Mesenchymal stem cell (in vitro differentiated cells and primary cell): ENCODE data around the gene KCNK5.

Experiments
- DNase-seq: peaks from one replicate; pipeline ENCODE4 v3.0.0-alpha.2; 2013
- H2AFZ ChIP-seq: one replicate; pipeline ENCODE4 v1.6.1; 2013; ENCODE audit warnings: low read depth, mild to moderate bottlenecking, control low read depth, inconsistent platforms, low read length, moderate library complexity
- H2AK5ac ChIP-seq: 2 replicates; pipeline ENCODE4 v1.6.1; 2013; ENCODE audit warnings: low read length, moderate library complexity, mild to moderate bottlenecking, inconsistent platforms; ENCODE audit not compliant: severe bottlenecking
- H2BK120ac ChIP-seq: one replicate; pipeline ENCODE4 v1.6.1; 2013; ENCODE audit warnings: low read depth, mild to moderate bottlenecking, inconsistent platforms, low read length, moderate library complexity
- H2BK12ac ChIP-seq, 2 experiments: one replicate each; pipeline ENCODE4 v1.6.1; 2013; ENCODE audit warnings: inconsistent platforms in 2 of 2, low read length in 2 of 2, mild to moderate bottlenecking in 2 of 2, moderate library complexity in 2 of 2, control low read depth in 1 of 2
- H2BK15ac ChIP-seq: one replicate; pipeline ENCODE4 v1.6.1; 2013; ENCODE audit warnings: mild to moderate bottlenecking, low read depth, inconsistent platforms; ENCODE audit not compliant: poor library complexity, severe bottlenecking
- H2BK5ac ChIP-seq: 2 replicates; pipeline ENCODE4 v1.6.1; 2013; ENCODE audit warnings: low read depth, mild to moderate bottlenecking, low read length, control low read depth, inconsistent platforms; ENCODE audit not compliant: poor library complexity, severe bottlenecking
- H3K14ac ChIP-seq, 2 experiments: one replicate each; pipeline ENCODE4 v1.6.1; 2013; ENCODE audit warnings: inconsistent platforms in 2 of 2, low read length in 2 of 2, control low read depth in 1 of 2, mild to moderate bottlenecking in 1 of 2, moderate library complexity in 1 of 2
- H3K18ac ChIP-seq, 2 experiments: one replicate each; pipeline ENCODE4 v1.6.1; 2013; ENCODE audit warnings: inconsistent platforms in 2 of 2, low read length in 2 of 2, control low read depth in 1 of 2, low read depth in 1 of 2, mild to moderate bottlenecking in 1 of 2
- H3K23ac ChIP-seq, 2 experiments: one replicate each; pipeline ENCODE4 v1.6.1; 2013; ENCODE audit warnings: inconsistent platforms in 2 of 2, low read length in 2 of 2, mild to moderate bottlenecking in 2 of 2, moderate library complexity in 2 of 2, control low read depth in 1 of 2
- H3K27ac ChIP-seq: 2 replicates; pipeline ENCODE4 v1.5.1; 2013; ENCODE audit warnings: mild to moderate bottlenecking, moderate library complexity, low read length, control low read depth, inconsistent platforms; ENCODE audit not compliant: poor library complexity, severe bottlenecking
- H3K27me3 ChIP-seq, 2 experiments: 2 replicates each; pipeline versions ENCODE4 v1.6.1 to v1.7.0; 2013; ENCODE audit warnings: low read length in 2 of 2, mild to moderate bottlenecking in 2 of 2, moderate library complexity in 2 of 2, control low read depth in 1 of 2, inconsistent platforms in 1 of 2; ENCODE audit not compliant: control insufficient read depth in 1 of 2, insufficient read depth in 1 of 2
- H3K36me3 ChIP-seq, 2 experiments: 2 replicates each; pipeline versions ENCODE4 v1.6.1 to v1.7.0; 2013; ENCODE audit warnings: low read length in 2 of 2, control low read depth in 1 of 2, inconsistent platforms in 1 of 2, low read depth in 1 of 2, mild to moderate bottlenecking in 1 of 2; ENCODE audit not compliant: insufficient read depth in 2 of 2, control insufficient read depth in 1 of 2
- H3K4ac ChIP-seq, 2 experiments: one replicate each; pipeline ENCODE4 v1.6.1; 2013; ENCODE audit warnings: inconsistent platforms in 2 of 2, low read length in 2 of 2, mild to moderate bottlenecking in 2 of 2, moderate library complexity in 2 of 2, control low read depth in 1 of 2, low read depth in 1 of 2
- H3K4me1 ChIP-seq: 2 replicates; pipeline ENCODE4 v1.6.1; 2013; ENCODE audit warnings: low read depth, low read length, control low read depth; ENCODE audit not compliant: control insufficient read depth, insufficient read depth
- H3K4me2 ChIP-seq: 2 replicates; pipeline ENCODE4 v1.6.1; 2013; ENCODE audit warnings: low read length, mild to moderate bottlenecking, inconsistent platforms; ENCODE audit not compliant: poor library complexity, severe bottlenecking
- H3K4me3 ChIP-seq, 2 experiments: 2 replicates each; pipeline versions ENCODE4 v1.5.1 to v1.7.0; 2013; ENCODE audit warnings: low read length in 2 of 2, mild to moderate bottlenecking in 2 of 2, control low read depth in 1 of 2, low read depth in 1 of 2; ENCODE audit not compliant: insufficient read depth in 1 of 2
- H3K79me1 ChIP-seq: replicated peaks from 2 replicates; pipeline ENCODE4 v1.6.1; 2013; ENCODE audit warnings: mild to moderate bottlenecking, control low read depth, low read length, inconsistent platforms; ENCODE audit not compliant: poor library complexity, severe bottlenecking
- H3K9ac ChIP-seq: 2 replicates; pipeline ENCODE4 v1.7.0; 2013; ENCODE audit warnings: mild to moderate bottlenecking, low read length, moderate library complexity
- H3K9me3 ChIP-seq: 2 replicates; pipeline ENCODE4 v1.7.0; 2013; ENCODE audit warnings: mild to moderate bottlenecking, low read length; ENCODE audit not compliant: control insufficient read depth
- H4K8ac ChIP-seq: one replicate; pipeline ENCODE4 v1.6.1; 2013; ENCODE audit warnings: inconsistent platforms, mild to moderate bottlenecking, low read length, moderate library complexity
- H4K91ac ChIP-seq: one replicate; pipeline ENCODE4 v1.6.1; 2013; ENCODE audit warnings: mild to moderate bottlenecking, low read length, inconsistent platforms
- WGBS: methylation state at CpG from one replicate; pipeline ENCODE4 v1.1.7; 2013; ENCODE audit warnings: mixed read lengths; 5-methylcytosine and 5-hydroxymethylcytosine counted together

Gene KCNK5

GRCh38 chr6:39213195-39213920, 15.9 kb downstream of the KCNK5 start:
- H2BK12ac ChIP-seq: no peak overlapping the region
- WGBS: 79% methylated on average over 6 of the region's 8 CpGs
- H3K4me1 ChIP-seq: peaks cover 10% of the 10 kb centered on the region
- no peak overlapping the region for H2AFZ ChIP-seq
- no peak overlapping the region for H2BK15ac ChIP-seq
- no peaks in the 10 kb centered on the region for H3K27me3 ChIP-seq
- no peak overlapping the region for H3K14ac ChIP-seq
- H2BK120ac ChIP-seq: no peak overlapping the region
- H3K18ac ChIP-seq: no peak overlapping the region
- H4K91ac ChIP-seq: no peak overlapping the region
- H3K9me3 ChIP-seq: no peaks in the 10 kb centered on the region
- no peak overlapping the region for H3K27ac ChIP-seq
- H3K9ac ChIP-seq: no peak overlapping the region
- no peaks in the 10 kb centered on the region for H3K79me1 ChIP-seq
- H2AK5ac ChIP-seq: no peak overlapping the region
- no peak overlapping the region for H3K4me3 ChIP-seq
- no peak for DNase-seq
- no peak overlapping the region for H2BK5ac ChIP-seq
- H3K4me2 ChIP-seq: no peak overlapping the region
- no peak overlapping the region for H3K4ac ChIP-seq
- no peak overlapping the region for H4K8ac ChIP-seq
- no peaks in the 10 kb centered on the region for H3K36me3 ChIP-seq
- H3K23ac ChIP-seq: no peak overlapping the region

GRCh38 chr6:39211183-39211582, 18.1 kb downstream of the KCNK5 start:
- Histone ChIP-seq H2BK12ac (no peak overlapping the region), H3K36me3 (no peaks in the 10 kb centered on the region), H3K27me3 (no peaks in the 10 kb centered on the region), H2AFZ (no peak overlapping the region), H2BK15ac (no peak overlapping the region), H3K14ac (no peak overlapping the region), H3K9ac (no peak overlapping the region), H3K4me2 (no peak overlapping the region), H3K27ac (no peak overlapping the region), H3K79me1 (no peaks in the 10 kb centered on the region), H4K8ac (no peak overlapping the region), H3K4ac (no peak overlapping the region), H3K18ac (no peak overlapping the region), H3K9me3 (no peaks in the 10 kb centered on the region), H3K23ac (no peak overlapping the region), H2BK120ac (no peak overlapping the region), H4K91ac (no peak overlapping the region), H3K4me1 (peaks cover 10% of the 10 kb centered on the region), H2BK5ac (no peak overlapping the region), H3K4me3 (no peak overlapping the region), H2AK5ac (no peak overlapping the region)
- DNase-seq: no peak
- WGBS: 83% methylated on average over 10 of the region's 10 CpGs

GRCh38 chr6:39210450-39210849, 18.8 kb downstream of the KCNK5 start:
- H3K4me2 ChIP-seq: no peak overlapping the region
- H2AFZ ChIP-seq: no peak overlapping the region
- no peak overlapping the region for H3K14ac ChIP-seq
- no peaks in the 10 kb centered on the region for H3K9me3 ChIP-seq
- no peak overlapping the region for H3K18ac ChIP-seq
- no peak overlapping the region for H2AK5ac ChIP-seq
- no peak for DNase-seq
- no peak overlapping the region for H3K27ac ChIP-seq
- 83% methylated on average over 5 of the region's 5 CpGs for WGBS
- no peaks in the 10 kb centered on the region for H3K36me3 ChIP-seq
- H3K79me1 ChIP-seq: no peaks in the 10 kb centered on the region
- H3K27me3 ChIP-seq: no peaks in the 10 kb centered on the region
- no peak overlapping the region for H3K4ac ChIP-seq
- H4K8ac ChIP-seq: no peak overlapping the region
- no peak overlapping the region for H3K4me3 ChIP-seq
- H2BK5ac ChIP-seq: no peak overlapping the region
- H4K91ac ChIP-seq: no peak overlapping the region
- H2BK120ac ChIP-seq: no peak overlapping the region
- peaks cover 10% of the 10 kb centered on the region for H3K4me1 ChIP-seq
- H2BK12ac ChIP-seq: no peak overlapping the region
- no peak overlapping the region for H3K23ac ChIP-seq
- no peak overlapping the region for H2BK15ac ChIP-seq
- H3K9ac ChIP-seq: no peak overlapping the region

GRCh38 chr6:39209911-39210310, 19.4 kb downstream of the KCNK5 start:
- Histone ChIP-seq H4K8ac (no peak overlapping the region), H2AFZ (no peak overlapping the region), H3K23ac (no peak overlapping the region), H3K79me1 (no peaks in the 10 kb centered on the region), H2AK5ac (no peak overlapping the region), H3K4me3 (no peak overlapping the region), H3K4ac (no peak overlapping the region), H3K36me3 (no peaks in the 10 kb centered on the region), H2BK15ac (no peak overlapping the region), H2BK12ac (no peak overlapping the region), H3K4me2 (no peak overlapping the region), H3K18ac (no peak overlapping the region), H3K9ac (no peak overlapping the region), H2BK120ac (no peak overlapping the region), H3K27me3 (no peaks in the 10 kb centered on the region), H4K91ac (no peak overlapping the region), H3K4me1 (peaks cover 7% of the 10 kb centered on the region), H3K9me3 (no peaks in the 10 kb centered on the region), H2BK5ac (no peak overlapping the region), H3K14ac (no peak overlapping the region), H3K27ac (no peak overlapping the region)
- no peak for DNase-seq
- 64% methylated on average over 6 of the region's 6 CpGs for WGBS
